GM21360 (cell line): ENCODE measurements around the gene UBE2E2.

Source experiments
- ATAC-seq: cut with Tn5 transposase; IDR thresholded peaks from one replicate; pipeline ENCODE4 v1.9.1; 2021; ENCODE audit warnings: mild to moderate bottlenecking, moderate library complexity; ENCODE audit not compliant: unreplicated experiment

UBE2E2 gene

DNA sequence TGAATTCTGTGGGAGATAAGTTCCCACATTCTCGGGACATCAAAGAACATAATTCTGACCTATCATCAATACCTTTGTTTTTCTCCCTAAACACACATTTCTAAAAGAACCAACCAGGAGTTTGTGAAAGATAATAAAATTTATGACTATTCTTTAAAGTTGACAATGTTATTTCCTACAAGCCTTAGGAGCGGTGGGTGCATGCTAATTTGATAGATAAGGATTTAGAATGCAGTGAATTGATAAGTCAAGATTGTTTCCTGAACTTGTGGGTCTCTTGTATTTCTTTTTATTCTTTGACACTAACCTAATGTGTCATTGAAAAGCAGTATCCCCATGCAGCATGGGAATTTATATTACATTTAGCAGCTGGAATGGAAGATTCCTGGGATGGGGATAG, 10.3 kb upstream of the UBE2E2 start:
- no peak for ATAC-seq

DNA sequence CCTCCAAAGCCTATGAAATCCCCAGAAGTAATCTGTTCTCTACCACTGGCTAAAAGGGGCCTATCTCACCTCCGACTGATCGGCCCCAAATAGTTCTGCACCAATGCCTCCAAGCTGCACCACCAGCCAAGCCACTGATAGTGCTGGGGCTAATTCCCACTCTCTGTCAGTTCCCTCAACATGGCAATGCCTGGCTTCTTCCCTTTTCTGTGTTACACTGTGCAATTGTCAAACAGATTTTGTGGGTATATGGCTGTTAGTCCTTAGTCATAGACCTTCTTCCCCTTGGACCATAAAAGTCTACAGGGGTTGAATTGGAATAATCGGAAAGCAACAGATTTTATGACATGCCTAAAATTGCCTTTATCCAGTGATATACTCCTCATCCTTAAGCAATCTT, 9.3 kb upstream of the UBE2E2 start:
- no peak for ATAC-seq

- no peak for ATAC-seq
Observed at GRCh38 chr3:23198801-23199200, 4.3 kb upstream of the UBE2E2 start.

DNA sequence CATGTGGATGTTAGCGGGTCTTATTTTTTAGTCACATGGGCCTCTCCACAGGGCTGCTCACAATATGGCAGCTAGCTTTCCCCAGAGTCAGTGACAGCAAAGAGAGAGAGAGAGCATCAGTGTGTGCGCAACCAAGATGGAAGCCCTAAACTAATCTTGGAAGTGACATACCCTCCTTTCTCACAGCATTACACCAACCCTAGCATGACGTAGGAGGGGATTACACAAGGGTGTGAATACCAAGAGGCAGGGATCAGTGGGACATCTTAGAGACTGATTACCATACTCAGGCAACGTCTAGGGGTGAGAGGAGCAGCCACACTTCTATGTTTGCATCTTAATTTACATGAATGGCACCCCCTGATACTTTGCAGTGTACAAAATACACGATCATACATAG, 3.5 kb upstream of the UBE2E2 start:
- ATAC-seq: no peak

GRCh38 chr3:23201154-23201838, 1.8 kb upstream of the UBE2E2 start:
- no peak for ATAC-seq

DNA sequence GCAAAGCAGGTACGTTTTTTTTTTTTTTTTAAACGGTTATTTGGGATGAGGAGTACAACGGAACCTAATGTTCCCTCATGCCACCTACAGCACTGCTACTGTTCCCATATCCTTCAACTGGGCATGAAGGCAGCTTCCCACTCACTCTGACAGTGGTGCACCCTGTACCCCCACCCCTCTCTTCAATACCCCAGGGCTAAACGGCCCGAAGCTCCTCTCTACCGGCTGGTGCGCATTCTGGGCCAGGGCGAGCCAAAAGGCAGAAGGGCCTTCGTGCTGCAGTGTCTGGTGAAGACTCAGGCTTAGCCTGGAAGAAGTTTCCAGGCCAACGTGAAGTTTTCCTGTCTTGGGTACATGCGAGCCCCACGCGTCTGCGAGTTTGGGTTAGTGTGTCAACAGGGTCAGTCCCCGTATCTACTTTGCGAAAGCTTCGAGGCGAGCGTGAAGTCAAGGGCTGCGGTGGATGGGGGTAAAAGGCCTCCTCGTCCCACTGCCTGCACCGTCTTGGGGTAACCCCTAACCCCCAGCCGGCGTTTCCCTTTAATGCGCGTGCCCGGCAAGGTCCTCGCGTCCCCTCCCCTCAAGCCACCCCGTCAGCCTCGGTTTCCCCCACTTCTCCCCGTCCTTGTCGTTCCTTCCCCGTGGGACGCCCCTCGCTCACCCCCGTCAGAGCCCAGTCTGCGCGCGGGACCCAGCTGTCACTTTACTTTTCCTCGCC, 765 bp upstream of the UBE2E2 start:
- peak; percentile 23 for ATAC-seq

DNA sequence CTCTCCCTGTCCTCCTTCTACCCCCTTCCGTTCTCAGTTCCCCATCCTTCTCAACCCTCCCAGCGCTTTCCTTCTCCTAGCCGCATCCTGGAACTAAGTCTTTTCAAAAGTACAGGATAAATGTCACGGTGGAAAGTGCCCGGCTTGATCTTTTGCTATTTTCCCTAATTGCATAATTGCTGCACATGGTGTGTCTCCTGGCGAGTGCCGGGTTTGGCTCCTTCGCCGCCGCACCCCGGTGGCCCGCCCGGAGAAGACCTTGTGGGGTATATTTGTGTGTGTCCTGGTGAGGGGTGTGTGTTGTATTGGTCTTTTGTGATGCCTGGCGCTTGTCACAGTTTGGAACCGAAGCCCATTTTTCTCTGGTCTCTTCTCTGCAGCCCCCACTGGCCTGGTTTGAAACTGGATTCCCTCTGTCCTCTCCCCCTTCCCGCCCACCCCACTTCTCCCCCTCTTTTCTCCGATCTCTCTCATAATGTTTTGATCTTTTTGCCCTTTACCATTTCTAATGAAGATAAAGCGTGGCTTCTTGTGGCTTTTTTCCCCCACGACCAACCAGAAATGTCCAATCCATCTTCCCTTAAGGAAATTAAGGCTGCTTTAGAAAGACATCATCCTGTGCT, 692 bp downstream of the UBE2E2 start:
- peak; percentile 16 for ATAC-seq

DNA sequence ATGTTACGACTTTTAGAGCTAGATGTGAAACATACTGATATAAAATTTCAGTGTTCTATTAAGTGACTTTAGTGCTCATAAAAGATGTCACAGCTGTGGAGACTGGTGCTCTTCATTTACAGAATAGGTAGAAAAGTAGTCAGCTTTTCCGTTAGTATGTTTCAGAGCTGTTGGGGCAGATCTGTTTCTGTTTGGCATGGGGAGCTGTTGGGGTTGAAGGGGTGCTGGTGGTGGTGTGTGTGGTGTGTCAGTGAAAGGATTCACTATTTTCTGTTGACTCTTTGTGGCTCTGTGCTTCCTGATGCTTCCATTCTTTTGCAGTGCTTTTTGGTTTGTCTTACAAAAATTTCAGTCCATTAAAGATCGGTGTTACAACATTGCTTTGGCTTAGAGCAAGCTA, 3.2 kb downstream of the UBE2E2 start:
- no peak for ATAC-seq

DNA sequence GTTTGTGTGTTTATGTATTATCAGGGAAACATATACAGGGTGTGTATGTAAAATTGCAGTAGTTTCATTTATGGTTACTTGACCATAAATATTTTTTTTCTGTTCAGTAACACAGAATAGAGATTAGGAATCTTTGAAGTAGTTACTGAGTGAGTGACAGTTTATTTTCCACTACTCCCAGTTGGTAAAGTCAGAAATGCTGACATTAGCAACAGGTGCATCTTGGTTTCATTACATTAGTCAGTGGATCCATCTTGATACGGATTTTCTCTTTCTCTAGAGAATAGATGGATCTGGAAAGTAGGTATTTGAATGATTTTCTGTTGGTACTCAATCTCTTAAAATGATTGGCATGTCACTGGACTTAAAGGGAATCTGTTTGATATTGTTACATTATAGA, 6.0 kb downstream of the UBE2E2 start:
- no peak for ATAC-seq

- no peak for ATAC-seq
Observed at GRCh38 chr3:23209747-23210487, 6.8 kb downstream of the UBE2E2 start.

DNA sequence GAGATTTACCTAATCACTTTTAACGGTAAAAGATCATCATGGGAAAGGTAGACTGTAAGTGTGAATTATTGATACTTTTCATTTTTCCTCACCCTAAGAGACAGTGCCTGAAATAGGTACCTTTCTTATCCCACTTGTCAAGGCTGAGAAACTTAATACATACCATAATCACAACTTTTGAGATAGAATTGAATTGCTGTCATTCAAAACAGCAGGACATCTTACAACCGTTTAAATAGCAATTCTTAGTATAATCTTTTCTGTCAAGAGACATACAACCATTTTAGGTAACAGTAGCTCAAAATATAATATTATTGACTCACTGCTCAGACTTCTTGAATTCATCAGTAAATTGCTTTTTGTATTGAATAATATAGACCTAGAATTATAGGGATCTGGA, 10.7 kb downstream of the UBE2E2 start:
- no peak for ATAC-seq

GRCh38 chr3:23217872-23218554, 14.9 kb downstream of the UBE2E2 start:
- no peak for ATAC-seq

- ATAC-seq: peak; percentile 44
Observed at GRCh38 chr3:23219117-23219516, 16.0 kb downstream of the UBE2E2 start.

GRCh38 chr3:23219552-23219951, 16.4 kb downstream of the UBE2E2 start:
- peak; percentile 64 for ATAC-seq

DNA sequence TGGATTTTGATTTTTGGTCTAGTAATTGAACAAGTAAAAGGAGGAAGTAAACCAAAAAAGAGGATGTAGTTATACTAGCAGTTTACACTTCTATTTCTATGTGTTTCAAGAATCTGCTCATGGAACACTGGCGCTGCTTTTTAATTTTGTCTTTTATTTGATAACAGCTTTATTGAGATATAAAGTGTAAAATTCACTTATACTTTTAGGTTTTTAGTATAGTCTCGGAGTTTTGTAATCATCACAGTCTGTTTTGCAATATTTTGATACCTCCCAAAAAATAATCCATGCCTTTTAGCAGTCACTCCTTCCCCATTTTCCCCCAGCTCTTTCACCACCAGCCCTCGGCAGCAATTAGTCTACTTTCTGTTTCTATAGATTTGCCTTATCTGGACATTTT, 18.0 kb downstream of the UBE2E2 start:
- ATAC-seq: no peak

DNA sequence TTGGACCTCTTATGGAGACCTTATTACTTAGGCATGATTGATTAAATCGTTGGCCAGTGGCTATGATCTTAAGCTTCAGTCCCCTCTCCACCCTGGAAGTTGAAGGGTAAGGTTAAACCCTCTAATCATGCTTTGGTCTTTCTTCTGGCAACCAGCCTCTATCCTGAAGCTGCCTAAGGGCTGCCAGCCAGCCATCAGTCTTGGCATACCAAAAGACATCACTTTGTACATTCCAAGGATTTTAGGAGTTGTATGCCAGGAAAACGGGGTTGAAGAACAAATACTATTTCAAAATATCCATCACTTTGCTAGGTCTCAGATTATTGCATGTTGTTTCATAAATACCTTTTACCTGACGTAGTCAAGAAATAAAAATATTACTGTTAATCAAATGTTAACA, 28.9 kb downstream of the UBE2E2 start:
- ATAC-seq: no peak

- no peak for ATAC-seq
Observed at GRCh38 chr3:23232854-23233253, 29.7 kb downstream of the UBE2E2 start.

DNA sequence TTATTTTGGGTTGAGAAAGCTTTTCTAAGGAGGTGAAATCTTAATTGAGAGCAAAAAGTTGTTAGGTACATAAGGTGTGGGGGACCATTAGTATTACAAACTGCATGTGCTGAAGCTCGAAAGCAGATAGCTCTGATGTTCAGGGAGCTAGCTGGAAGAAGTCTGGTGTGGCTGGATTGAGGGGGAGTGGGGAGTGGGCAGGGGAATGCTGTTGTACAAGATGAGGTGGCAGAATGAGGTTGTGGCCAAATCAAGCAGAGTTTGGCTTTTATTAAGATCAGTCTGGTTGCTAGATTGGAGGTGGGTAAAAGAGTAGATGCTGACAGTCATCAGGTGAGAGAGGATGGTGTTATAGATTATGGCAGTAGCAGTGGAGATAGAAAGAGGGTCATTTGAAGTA, 32.1 kb downstream of the UBE2E2 start:
- no peak for ATAC-seq

GRCh38 chr3:23236890-23237289, 33.8 kb downstream of the UBE2E2 start:
- no peak for ATAC-seq

DNA sequence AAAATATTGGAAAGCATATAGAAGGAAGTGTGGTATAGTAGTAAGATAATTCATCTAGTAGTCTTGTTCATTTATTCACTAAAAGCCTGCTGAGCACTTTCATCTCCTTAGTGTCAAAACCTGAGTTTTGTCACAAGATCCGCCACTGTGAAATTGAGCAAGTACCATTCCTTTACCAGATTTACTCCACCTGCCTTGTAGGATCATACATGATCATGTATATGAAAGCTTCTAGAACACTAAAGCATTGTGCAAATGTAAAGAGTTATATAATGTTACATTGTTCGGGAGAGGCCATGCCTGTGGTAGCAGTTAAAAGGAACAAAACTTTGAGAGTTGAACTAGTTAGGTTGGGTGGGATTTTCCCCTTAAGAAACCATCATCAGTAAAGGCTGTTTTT, 35.0 kb downstream of the UBE2E2 start:
- no peak for ATAC-seq

- no peak for ATAC-seq
Observed at GRCh38 chr3:23238578-23238977, 35.5 kb downstream of the UBE2E2 start.
